ENCODE measurements around the gene TMEM132C. TPM values are rescaled to one million over a fixed set of nuclear protein-coding genes. Genes with fewer than 3 reads are reported as not detected.

The TMEM132C gene
- total RNA-seq, 1 donor from 2014 or later, result 61.8 TPM

DNA sequence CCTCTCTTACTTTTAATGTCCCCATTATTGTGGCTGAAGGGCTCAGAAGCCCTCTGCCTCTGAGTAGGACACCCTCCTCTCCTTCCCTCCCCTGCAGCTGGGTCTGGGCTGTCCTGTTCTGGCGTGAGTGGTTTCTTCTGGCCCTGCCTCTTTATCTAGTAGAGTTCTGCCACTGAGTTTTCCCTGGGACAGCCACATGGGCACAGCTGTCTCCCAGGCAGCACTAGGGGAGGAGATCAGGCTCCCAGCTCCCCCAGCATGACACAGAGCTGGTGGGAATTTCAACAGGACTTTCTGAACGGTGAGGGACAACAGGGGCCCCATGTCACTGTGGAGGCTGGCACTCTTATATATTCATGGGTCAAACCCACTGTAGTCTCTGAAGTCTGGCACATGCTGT lies 21.4 kb downstream of the TMEM132C start:
- no peak overlapping the region for H3K27ac Mint-ChIP-seq
- no peak for DNase-seq (ENCODE audit: extremely low spot score, unreplicated experiment)
- peaks cover 24% of the 10 kb centered on the region for H3K36me3 Mint-ChIP-seq
- no peak overlapping the region for H3K4me3 Mint-ChIP-seq
- H3K9me3 Mint-ChIP-seq, result peaks cover 2% of the 10 kb centered on the region
- TF ChIP-seq, protein P1, sequence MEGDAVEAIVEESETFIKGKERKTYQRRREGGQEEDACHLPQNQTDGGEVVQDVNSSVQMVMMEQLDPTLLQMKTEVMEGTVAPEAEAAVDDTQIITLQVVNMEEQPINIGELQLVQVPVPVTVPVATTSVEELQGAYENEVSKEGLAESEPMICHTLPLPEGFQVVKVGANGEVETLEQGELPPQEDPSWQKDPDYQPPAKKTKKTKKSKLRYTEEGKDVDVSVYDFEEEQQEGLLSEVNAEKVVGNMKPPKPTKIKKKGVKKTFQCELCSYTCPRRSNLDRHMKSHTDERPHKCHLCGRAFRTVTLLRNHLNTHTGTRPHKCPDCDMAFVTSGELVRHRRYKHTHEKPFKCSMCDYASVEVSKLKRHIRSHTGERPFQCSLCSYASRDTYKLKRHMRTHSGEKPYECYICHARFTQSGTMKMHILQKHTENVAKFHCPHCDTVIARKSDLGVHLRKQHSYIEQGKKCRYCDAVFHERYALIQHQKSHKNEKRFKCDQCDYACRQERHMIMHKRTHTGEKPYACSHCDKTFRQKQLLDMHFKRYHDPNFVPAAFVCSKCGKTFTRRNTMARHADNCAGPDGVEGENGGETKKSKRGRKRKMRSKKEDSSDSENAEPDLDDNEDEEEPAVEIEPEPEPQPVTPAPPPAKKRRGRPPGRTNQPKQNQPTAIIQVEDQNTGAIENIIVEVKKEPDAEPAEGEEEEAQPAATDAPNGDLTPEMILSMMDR (conservative IDR thresholded peaks at IDR 0.05), result no peak
- H3K4me1 Mint-ChIP-seq (ENCODE audit: unreplicated experiment), result peaks cover 36% of the 10 kb centered on the region
- H3K27me3 Mint-ChIP-seq, result peaks cover 24% of the 10 kb centered on the region

DNA sequence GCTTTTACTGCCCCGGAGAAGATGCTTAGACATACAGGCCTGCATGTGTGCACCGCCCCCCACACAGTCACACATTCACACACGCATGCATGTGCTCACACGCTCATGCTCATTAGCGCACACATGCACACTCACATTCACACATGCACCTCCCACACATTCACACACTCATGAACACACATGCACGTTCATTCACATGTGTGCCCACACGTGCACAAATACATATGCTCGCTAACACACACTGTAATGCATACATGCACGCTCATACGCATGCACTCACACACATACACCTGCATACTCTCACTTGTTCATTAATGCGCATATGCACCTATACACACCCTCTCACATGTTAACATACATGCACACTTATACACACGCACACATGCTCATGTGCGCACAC lies 21.9 kb downstream of the TMEM132C start:
- Mint-ChIP-seq H3K9me3 (no peaks in the 10 kb centered on the region), H3K4me3 (no peak overlapping the region), H3K4me1 (ENCODE audit: unreplicated experiment) (peaks cover 40% of the 10 kb centered on the region), H3K27me3 (peaks cover 24% of the 10 kb centered on the region), H3K36me3 (peaks cover 24% of the 10 kb centered on the region), H3K27ac (no peak overlapping the region)
- TF ChIP-seq, protein P1 (conservative IDR thresholded peaks at IDR 0.05), result no peak
- DNase-seq (ENCODE audit: extremely low spot score, unreplicated experiment), result no peak

DNA sequence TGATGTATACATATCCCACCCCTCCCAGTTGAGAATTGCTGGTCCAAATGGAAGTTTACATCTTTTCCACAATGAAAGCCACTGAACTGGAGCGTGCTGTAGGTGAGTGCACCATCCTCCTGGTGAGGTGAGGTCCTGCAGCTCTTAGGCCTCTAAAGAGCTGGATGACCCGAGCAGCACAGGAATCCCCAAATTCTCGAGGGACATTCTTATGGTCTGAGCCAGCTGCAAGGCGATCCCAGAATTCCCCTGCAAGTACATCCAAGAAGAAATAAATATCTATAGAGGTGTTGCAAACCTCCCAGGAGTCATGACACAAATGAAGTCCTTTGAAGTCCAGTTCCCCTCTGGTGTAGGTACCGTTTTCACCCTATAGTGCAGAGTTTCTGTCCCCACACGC lies 24.0 kb downstream of the TMEM132C start:
- H3K4me1 Mint-ChIP-seq (ENCODE audit: unreplicated experiment), result peaks cover 51% of the 10 kb centered on the region
- H3K27me3 Mint-ChIP-seq, result peaks cover 26% of the 10 kb centered on the region
- peaks cover 30% of the 10 kb centered on the region for H3K36me3 Mint-ChIP-seq
- H3K27ac Mint-ChIP-seq, result no peak overlapping the region
- H3K9me3 Mint-ChIP-seq, result peaks cover 3% of the 10 kb centered on the region
- H3K4me3 Mint-ChIP-seq, result no peak overlapping the region
- TF ChIP-seq, protein P1 (conservative IDR thresholded peaks at IDR 0.05), result no peak
- no peak for DNase-seq (ENCODE audit: extremely low spot score, unreplicated experiment)

DNA sequence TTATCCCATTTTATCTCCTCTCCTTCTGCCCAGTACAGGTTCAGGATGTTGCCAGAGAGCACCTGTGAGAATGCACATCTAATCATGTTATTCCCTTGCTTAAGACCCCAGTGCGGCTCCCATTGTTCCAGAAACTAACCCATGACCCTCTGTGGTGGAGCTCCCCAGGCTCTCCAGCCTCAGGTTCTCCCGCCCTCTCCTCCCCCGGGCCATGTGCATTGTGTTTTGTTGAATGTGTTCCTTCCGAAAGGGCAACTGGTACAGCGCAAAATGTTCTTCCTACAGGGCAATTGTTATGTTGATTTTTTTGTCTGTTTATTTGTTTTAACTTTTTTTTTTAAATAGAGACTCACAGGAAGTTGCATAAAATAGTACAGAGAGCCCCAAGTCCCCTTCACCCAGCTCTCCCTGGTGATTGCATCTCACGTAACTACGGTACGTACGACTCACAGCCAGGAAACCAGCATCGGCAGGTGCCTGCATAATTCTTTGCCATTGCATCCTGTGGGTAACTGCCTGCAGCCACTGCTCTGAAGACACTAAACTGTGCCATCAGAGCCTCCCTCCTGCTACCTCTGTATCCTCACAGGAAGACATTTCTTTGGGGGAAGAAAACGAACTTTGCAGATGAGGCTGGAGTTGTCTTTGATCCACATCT lies 31.2 kb downstream of the TMEM132C start:
- Mint-ChIP-seq H3K27me3 (peaks cover 29% of the 10 kb centered on the region), H3K4me3 (peak overlapping the region; percentile 13), H3K27ac (no peak overlapping the region), H3K4me1 (ENCODE audit: unreplicated experiment) (peaks cover 43% of the 10 kb centered on the region), H3K36me3 (peaks cover 43% of the 10 kb centered on the region), H3K9me3 (peaks cover 5% of the 10 kb centered on the region)
- TF ChIP-seq, protein P1 (conservative IDR thresholded peaks at IDR 0.05), result no peak
- DNase-seq (ENCODE audit: extremely low spot score, unreplicated experiment), result no peak

DNA sequence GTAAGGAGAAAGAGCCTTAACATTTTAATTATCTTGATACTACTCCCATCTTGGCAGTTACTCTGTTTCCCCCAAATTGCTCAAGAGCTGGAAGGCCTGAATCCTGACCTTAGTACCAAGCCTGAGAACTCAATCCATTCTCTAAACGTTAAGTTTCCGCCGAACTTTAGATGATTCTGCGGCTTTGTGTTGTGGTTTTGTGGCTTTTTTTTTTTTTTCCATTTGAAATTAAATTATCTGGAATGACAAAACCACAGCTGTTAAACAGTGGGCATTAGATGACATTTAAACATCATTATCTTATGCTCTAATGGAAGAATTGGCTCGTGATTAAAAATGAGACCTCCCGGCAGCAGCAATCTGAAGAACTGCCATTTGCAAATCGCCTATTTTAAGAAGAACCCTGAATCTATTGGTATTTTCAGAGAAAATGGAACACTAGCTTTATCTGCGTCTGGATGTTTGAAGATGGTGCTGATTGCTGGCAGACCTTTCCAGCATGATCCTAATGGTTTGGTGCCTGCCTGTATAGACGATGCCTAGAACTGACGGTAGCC lies 38.4 kb downstream of the TMEM132C start:
- no peak for DNase-seq (ENCODE audit: extremely low spot score, unreplicated experiment)
- H3K36me3 Mint-ChIP-seq, result peaks cover 28% of the 10 kb centered on the region
- H3K27ac Mint-ChIP-seq, result no peak overlapping the region
- no peaks in the 10 kb centered on the region for H3K4me1 Mint-ChIP-seq (ENCODE audit: unreplicated experiment)
- H3K4me3 Mint-ChIP-seq, result no peak overlapping the region
- H3K9me3 Mint-ChIP-seq, result no peaks in the 10 kb centered on the region
- TF ChIP-seq, protein P1 (conservative IDR thresholded peaks at IDR 0.05), result no peak
- H3K27me3 Mint-ChIP-seq, result peaks cover 3% of the 10 kb centered on the region

Data from type B pancreatic cell (in vitro differentiated cells).